HUES6 (cell line): Measurements from ENCODE around the gene GCLC.
"Not testable (repeated sequence)": the region's sequence is repeated elsewhere in the genome, so short reads cannot be mapped to it uniquely, and the experiment has no call there.

Experiments
- H3K27ac ChIP-seq: 2 replicates; pipeline ENCODE4 v1.7.0; 2013; ENCODE audit warnings: low read depth, mild to moderate bottlenecking, low read length, inconsistent platforms
- H3K27me3 ChIP-seq: 2 replicates; pipeline ENCODE4 v1.6.1; 2013; ENCODE audit warnings: low read length; ENCODE audit not compliant: control insufficient read depth, insufficient read depth
- H3K36me3 ChIP-seq: 2 replicates; pipeline ENCODE4 v1.6.1; 2013; ENCODE audit warnings: low read length; ENCODE audit not compliant: control insufficient read depth, insufficient read depth
- H3K4me1 ChIP-seq: 2 replicates; pipeline ENCODE4 v1.6.1; 2013; ENCODE audit warnings: low read length; ENCODE audit not compliant: control insufficient read depth, insufficient read depth
- H3K4me3 ChIP-seq: 2 replicates; pipeline ENCODE4 v1.5.1; 2013; ENCODE audit warnings: low read depth, low read length
- H3K9ac ChIP-seq: one replicate; pipeline ENCODE4 v1.6.1; 2013; ENCODE audit warnings: mild to moderate bottlenecking, low read length
- H3K9me3 ChIP-seq: 2 replicates; pipeline ENCODE4 v1.6.1; 2013; ENCODE audit warnings: low read depth, low read length; ENCODE audit not compliant: control insufficient read depth, insufficient read depth

GCLC gene

GRCh38 chr6:53492860-53493634 is 51.9 kb downstream of the GCLC start:
- no peak overlapping the region for H3K4me3 ChIP-seq
- H3K27ac ChIP-seq, result no peak overlapping the region

DNA sequence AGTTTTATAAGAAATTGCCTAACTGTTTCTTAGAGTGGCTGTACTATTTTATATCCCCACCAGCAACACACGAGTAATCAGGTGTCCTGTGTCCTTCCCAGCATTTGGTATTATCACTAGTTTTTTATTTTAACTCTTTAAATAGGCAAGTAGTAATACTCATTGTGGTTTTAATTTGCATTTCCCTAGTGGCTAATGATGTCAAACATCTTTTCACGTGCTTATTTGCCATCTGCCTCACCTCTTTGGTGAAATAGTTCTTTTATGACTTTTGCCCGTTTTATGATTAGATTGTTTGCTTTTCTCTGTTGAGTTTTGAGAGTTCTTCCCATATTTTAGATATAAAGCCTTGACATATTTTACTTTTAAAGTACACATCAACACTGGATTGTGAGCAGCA is 57.8 kb downstream of the GCLC start:
- no peak overlapping the region for H3K9ac ChIP-seq
- no peaks in the 10 kb centered on the region for H3K36me3 ChIP-seq
- no peak overlapping the region for H3K4me3 ChIP-seq
- no peak overlapping the region for H3K27ac ChIP-seq
- no peaks in the 10 kb centered on the region for H3K27me3 ChIP-seq
- H3K9me3 ChIP-seq, result no peaks in the 10 kb centered on the region
- no peaks in the 10 kb centered on the region for H3K4me1 ChIP-seq

More at GRCh38 chr6:53492860-53493634, 51.9 kb downstream of the GCLC start:
- no peaks in the 10 kb centered on the region for H3K27me3 ChIP-seq
- H3K4me1 ChIP-seq, result no peaks in the 10 kb centered on the region; the same call in 1 of the 2 replicates
- H3K36me3 ChIP-seq, result 0 out of 2 replicates have a peak, but pooled peaks cover 6% of the 10 kb centered on the region
- H3K9ac ChIP-seq, result no peak overlapping the region
- no peaks in the 10 kb centered on the region for H3K9me3 ChIP-seq

DNA sequence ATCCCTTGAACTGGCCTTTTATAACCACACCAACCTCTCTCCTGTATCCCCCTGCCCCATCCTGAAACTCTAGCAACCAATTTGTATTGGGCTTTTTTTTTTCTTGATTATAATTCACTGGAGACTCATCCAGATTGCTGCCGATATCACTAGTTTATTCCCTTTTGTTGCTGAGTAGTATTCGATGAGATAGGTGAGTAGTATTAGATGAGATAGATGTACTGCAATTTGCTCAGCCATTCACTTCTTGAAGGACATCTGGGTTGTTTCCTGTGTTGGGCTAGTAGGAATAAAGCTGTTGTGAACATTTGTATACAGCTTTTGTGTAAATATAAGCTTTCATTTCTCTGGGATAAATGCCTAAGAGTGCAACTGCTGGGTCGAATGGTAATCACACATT is 58.2 kb downstream of the GCLC start:
- Histone ChIP-seq H3K9me3 (no peaks in the 10 kb centered on the region), H3K4me1 (no peaks in the 10 kb centered on the region), H3K27me3 (no peaks in the 10 kb centered on the region), H3K4me3 (no peak overlapping the region), H3K27ac (no peak overlapping the region), H3K36me3 (no peaks in the 10 kb centered on the region), H3K9ac (no peak overlapping the region)

GRCh38 chr6:53484476-53485280 is 60.2 kb downstream of the GCLC start:
- H3K4me3 ChIP-seq, result no peak overlapping the region
- no peak overlapping the region for H3K27ac ChIP-seq

DNA sequence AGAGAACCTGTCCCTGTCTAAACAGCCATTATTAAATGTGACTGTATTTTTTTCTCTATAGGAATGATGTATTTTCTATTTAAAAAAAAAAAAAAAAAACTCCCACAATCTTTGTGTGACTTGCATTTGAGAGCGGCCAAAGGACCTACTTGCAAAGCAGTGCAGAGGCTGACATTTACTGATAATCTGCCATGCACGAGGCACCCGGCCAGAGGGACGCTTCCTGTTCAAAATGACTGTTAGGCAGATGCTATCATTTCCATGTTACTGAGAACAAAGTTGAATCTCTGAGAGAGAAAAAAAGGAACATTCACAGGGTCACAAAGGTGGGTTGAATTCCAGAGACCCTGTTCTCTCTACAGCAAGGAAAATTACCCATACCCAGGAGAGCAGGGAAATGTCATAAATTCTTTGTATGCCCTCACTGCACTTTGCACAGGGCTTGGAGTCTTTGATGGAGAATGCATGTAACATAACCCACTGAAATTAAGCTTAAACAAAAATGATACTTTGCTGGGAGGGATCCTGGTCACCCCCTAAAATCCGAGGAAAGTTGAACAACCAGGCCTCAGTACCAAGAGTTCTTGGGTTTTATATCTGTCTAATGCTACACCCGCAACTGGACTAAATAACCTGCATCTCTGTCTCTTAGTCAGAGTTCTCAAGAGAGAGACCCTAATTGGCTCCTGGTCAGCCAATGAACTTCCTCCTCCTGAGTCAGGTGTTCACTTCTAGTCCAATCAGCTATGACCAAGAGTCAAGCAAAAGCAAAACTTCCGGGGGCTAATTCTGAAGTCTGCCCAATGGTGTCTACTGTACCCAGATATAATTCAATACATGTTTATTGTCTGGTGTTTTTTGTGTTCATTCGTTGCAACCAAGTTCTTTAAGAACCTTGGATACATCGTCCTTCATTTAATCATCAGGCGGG is 61.2 kb downstream of the GCLC start:
- H3K36me3 ChIP-seq, result no peaks in the 10 kb centered on the region
- H3K4me1 ChIP-seq, result no peaks in the 10 kb centered on the region
- H3K4me3 ChIP-seq, result no peak overlapping the region
- no peak overlapping the region for H3K27ac ChIP-seq
- no peaks in the 10 kb centered on the region for H3K27me3 ChIP-seq
- no peaks in the 10 kb centered on the region for H3K9me3 ChIP-seq
- no peak overlapping the region for H3K9ac ChIP-seq

More at GRCh38 chr6:53484476-53485280, 60.2 kb downstream of the GCLC start:
- H3K36me3 ChIP-seq, result no peaks in the 10 kb centered on the region
- no peak overlapping the region for H3K9ac ChIP-seq
- H3K27me3 ChIP-seq, result no peaks in the 10 kb centered on the region
- no peaks in the 10 kb centered on the region for H3K9me3 ChIP-seq
- H3K4me1 ChIP-seq, result no peaks in the 10 kb centered on the region

- H3K4me1 ChIP-seq, result no peaks in the 10 kb centered on the region
- H3K36me3 ChIP-seq, result no peaks in the 10 kb centered on the region
- H3K27ac ChIP-seq, result no peak overlapping the region
- H3K9me3 ChIP-seq, result no peaks in the 10 kb centered on the region
- H3K27me3 ChIP-seq, result no peaks in the 10 kb centered on the region
- no peak overlapping the region for H3K9ac ChIP-seq
- no peak overlapping the region for H3K4me3 ChIP-seq
Measured at GRCh38 chr6:53481323-53481722, 63.6 kb downstream of the GCLC start.

DNA sequence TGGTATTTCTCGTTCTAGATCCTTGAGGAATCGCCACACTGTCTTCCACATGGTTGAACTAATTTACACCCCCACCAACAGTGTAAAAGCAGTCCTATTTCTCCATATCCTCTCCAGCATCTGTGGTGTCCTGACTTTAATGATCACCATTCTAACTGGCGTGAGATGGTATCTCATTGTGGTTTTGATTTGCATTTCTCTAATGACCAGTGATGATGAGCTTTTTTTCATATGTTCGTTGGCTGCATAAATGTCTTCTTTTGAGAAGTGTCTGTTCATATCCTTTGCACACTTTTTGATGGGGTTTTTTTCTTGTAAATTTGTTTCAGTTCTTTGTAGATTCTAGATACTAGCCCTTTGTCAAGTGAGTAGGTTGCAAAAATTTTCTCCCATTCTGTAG is 64.1 kb downstream of the GCLC start:
- H3K4me1 ChIP-seq, H3K9me3 ChIP-seq, H3K9ac ChIP-seq, H3K4me3 ChIP-seq, H3K36me3 ChIP-seq, H3K27me3 ChIP-seq, H3K27ac ChIP-seq: not testable (repeated sequence)

DNA sequence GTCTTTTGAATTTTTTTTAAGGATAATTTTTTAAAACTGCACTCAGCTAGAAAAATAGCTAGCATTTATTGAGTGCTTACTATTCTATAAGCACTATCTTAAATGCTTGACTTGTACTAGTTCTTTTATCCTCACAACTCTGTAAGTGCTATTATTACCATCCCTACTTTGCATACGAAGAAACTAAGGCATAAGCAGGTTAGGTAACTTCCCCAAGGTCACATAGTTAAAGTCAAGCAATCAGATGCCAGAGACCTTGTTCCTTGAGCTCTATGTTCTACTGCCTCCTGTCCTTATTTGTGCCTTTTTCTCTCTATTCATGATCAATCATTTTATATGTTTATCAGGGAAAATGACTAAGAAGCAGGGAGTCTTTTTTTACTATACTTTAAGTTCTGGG is 65.0 kb downstream of the GCLC start:
- Histone ChIP-seq H3K27ac (no peak overlapping the region), H3K4me3 (no peak overlapping the region), H3K4me1 (no peaks in the 10 kb centered on the region), H3K36me3 (no peaks in the 10 kb centered on the region), H3K9ac (no peak overlapping the region), H3K27me3 (no peaks in the 10 kb centered on the region), H3K9me3 (no peaks in the 10 kb centered on the region)

DNA sequence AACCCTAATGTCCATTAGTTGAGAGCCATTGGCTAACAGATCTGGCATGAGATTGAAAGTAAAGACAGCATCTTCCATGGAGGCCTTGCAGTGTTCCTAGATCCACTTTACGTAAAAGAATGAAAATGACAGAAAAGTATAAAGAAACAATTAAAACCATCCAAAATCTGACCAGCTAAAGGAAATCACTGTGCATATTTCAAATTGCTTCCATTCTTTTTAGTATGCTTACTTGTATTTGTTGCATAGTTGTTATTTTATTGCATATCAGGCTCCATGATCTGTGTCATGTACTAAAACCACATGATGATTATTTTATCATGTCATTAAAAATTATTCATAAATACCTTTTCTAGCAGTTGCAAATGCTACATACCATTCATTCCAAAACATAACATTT is 67.9 kb downstream of the GCLC start:
- Histone ChIP-seq H3K27ac (no peak overlapping the region), H3K27me3 (no peaks in the 10 kb centered on the region), H3K9ac (no peak overlapping the region), H3K9me3 (no peaks in the 10 kb centered on the region), H3K4me3 (no peak overlapping the region), H3K36me3 (no peaks in the 10 kb centered on the region), H3K4me1 (no peaks in the 10 kb centered on the region)

- Histone ChIP-seq H3K9ac (no peak overlapping the region), H3K36me3 (no peaks in the 10 kb centered on the region), H3K27ac (no peak overlapping the region), H3K27me3 (no peaks in the 10 kb centered on the region), H3K4me1 (no peaks in the 10 kb centered on the region), H3K9me3 (no peaks in the 10 kb centered on the region), H3K4me3 (no peak overlapping the region)
Measured at GRCh38 chr6:53474010-53474409, 70.9 kb downstream of the GCLC start.
